WI38 (cell line): ENCODE results near the gene TPD52L1.

ENCODE experiments used
- H3K4me3 ChIP-seq: 2 replicates; pipeline ENCODE4 v1.5.1; 2011; ENCODE audit warnings: low read depth, mild to moderate bottlenecking, control low read depth, low read length
- CTCF ChIP-seq: IDR thresholded peaks from 2 replicates; pipeline ENCODE4 v1.5.1; 2012; ENCODE audit warnings: low read depth, mild to moderate bottlenecking, control low read depth, low read length

Gene TPD52L1

GRCh38 chr6:125198398-125198937 is 44.9 kb downstream of the TPD52L1 start:
- TF ChIP-seq CTCF: no peak
- H3K4me3 ChIP-seq: no peak overlapping the region

GRCh38 chr6:125200941-125201340 is 47.4 kb downstream of the TPD52L1 start:
- no peak for TF ChIP-seq CTCF

GRCh38 chr6:125201961-125202729 is 48.6 kb downstream of the TPD52L1 start:
- no peak overlapping the region for H3K4me3 ChIP-seq
- TF ChIP-seq CTCF: no peak

More at GRCh38 chr6:125200941-125201340, 47.4 kb downstream of the TPD52L1 start:
- H3K4me3 ChIP-seq: no peak overlapping the region

- H3K4me3 ChIP-seq: no peak overlapping the region
- TF ChIP-seq CTCF: no peak
Measured at GRCh38 chr6:125203395-125203794, 49.8 kb downstream of the TPD52L1 start.

GRCh38 chr6:125205931-125206330 is 52.4 kb downstream of the TPD52L1 start:
- TF ChIP-seq CTCF: no peak
- no peak overlapping the region for H3K4me3 ChIP-seq

- H3K4me3 ChIP-seq: no peak overlapping the region
- no peak for TF ChIP-seq CTCF
Measured at GRCh38 chr6:125206389-125206788, 52.8 kb downstream of the TPD52L1 start.

GRCh38 chr6:125207956-125208355 is 54.4 kb downstream of the TPD52L1 start:
- no peak for TF ChIP-seq CTCF
- H3K4me3 ChIP-seq: no peak overlapping the region
